ENCODE results near the gene VSIG2.

The VSIG2 gene

DNA sequence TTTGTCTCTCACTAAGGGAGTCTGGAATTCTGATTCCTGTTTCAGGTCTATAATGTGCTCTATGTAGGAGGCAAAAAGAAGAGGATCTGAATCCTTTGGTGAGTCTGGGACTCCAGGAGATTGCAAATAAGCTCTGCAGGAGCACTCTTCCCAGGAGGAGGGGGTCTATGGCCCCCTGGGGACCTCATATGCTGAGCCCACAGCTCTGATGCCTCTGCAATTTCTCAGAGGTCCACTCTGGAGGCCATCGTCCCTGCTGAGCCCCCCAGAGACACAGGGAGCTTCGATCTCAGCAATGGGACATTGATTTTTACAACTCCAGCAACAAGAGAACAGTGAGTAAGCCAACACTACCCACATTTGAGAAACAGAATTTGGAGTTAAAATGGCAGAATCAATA, 32.5 kb downstream of the VSIG2 start:
- Histone ChIP-seq H3K9me3 (ENCODE audit: insufficient read depth, low read length) (no peaks in the 10 kb centered on the region), H2AFZ (ENCODE audit: low read depth, low read length) (no peak overlapping the region), H3K9ac (ENCODE audit: low read length) (no peak overlapping the region), H3K79me2 (ENCODE audit: low read length) (no peaks in the 10 kb centered on the region), H3K36me3 (replicated peaks; ENCODE audit: low read depth, low read length) (no peaks in the 10 kb centered on the region), H3K4me2 (ENCODE audit: low read length) (no peak overlapping the region), H3K4me3 (ENCODE audit: low read length) (no peak overlapping the region), H3K27me3 (ENCODE audit: low read depth, low read length) (peaks cover 22% of the 10 kb centered on the region), H4K20me1 (ENCODE audit: insufficient read depth, low read length) (no peaks in the 10 kb centered on the region), H3K4me1 (ENCODE audit: low read length) (no peaks in the 10 kb centered on the region), H3K27ac (ENCODE audit: low read length) (no peak overlapping the region)
- TF ChIP-seq EZH2phosphoT487 (IDR thresholded peaks at IDR 0.05; ENCODE audit: low read depth), result no peak
- TF ChIP-seq, protein P1, sequence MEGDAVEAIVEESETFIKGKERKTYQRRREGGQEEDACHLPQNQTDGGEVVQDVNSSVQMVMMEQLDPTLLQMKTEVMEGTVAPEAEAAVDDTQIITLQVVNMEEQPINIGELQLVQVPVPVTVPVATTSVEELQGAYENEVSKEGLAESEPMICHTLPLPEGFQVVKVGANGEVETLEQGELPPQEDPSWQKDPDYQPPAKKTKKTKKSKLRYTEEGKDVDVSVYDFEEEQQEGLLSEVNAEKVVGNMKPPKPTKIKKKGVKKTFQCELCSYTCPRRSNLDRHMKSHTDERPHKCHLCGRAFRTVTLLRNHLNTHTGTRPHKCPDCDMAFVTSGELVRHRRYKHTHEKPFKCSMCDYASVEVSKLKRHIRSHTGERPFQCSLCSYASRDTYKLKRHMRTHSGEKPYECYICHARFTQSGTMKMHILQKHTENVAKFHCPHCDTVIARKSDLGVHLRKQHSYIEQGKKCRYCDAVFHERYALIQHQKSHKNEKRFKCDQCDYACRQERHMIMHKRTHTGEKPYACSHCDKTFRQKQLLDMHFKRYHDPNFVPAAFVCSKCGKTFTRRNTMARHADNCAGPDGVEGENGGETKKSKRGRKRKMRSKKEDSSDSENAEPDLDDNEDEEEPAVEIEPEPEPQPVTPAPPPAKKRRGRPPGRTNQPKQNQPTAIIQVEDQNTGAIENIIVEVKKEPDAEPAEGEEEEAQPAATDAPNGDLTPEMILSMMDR (IDR thresholded peaks at IDR 0.05; ENCODE audit: low read depth, low read length), result no peak

DNA sequence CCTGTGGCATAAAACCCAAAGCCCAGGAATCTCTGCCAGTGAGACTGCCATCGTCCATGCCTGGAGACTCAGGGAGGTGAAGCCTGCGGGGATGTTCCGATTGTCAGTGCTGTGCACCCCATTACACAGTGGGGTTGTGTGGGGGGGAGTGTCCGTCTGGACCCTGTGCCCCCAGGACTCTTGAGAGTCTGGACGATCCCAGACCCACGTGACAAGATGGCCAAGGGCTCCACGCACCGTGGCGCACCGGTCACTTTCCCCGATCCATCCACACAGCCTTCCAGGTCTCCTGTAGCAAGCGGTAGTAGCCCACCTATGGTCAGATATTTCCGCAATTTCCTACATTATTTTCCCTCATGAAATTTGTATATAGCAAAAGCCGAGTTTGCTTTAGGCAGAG, 33.3 kb downstream of the VSIG2 start:
- TF ChIP-seq, protein P1 (IDR thresholded peaks at IDR 0.05; ENCODE audit: low read depth, low read length), result no peak
- no peak for TF ChIP-seq EZH2phosphoT487 (IDR thresholded peaks at IDR 0.05; ENCODE audit: low read depth)
- no peak overlapping the region for H3K27ac ChIP-seq (ENCODE audit: low read length)
- H2AFZ ChIP-seq (ENCODE audit: low read depth, low read length), result no peak overlapping the region
- H3K27me3 ChIP-seq (ENCODE audit: low read depth, low read length), result peaks cover 15% of the 10 kb centered on the region
- no peaks in the 10 kb centered on the region for H3K36me3 ChIP-seq (replicated peaks; ENCODE audit: low read depth, low read length)
- no peaks in the 10 kb centered on the region for H4K20me1 ChIP-seq (ENCODE audit: insufficient read depth, low read length)
- H3K79me2 ChIP-seq (ENCODE audit: low read length), result no peaks in the 10 kb centered on the region
- no peak overlapping the region for H3K9ac ChIP-seq (ENCODE audit: low read length)
- no peaks in the 10 kb centered on the region for H3K4me1 ChIP-seq (ENCODE audit: low read length)
- no peaks in the 10 kb centered on the region for H3K9me3 ChIP-seq (ENCODE audit: insufficient read depth, low read length)
- no peak overlapping the region for H3K4me3 ChIP-seq (ENCODE audit: low read length)
- no peak overlapping the region for H3K4me2 ChIP-seq (ENCODE audit: low read length)

DNA sequence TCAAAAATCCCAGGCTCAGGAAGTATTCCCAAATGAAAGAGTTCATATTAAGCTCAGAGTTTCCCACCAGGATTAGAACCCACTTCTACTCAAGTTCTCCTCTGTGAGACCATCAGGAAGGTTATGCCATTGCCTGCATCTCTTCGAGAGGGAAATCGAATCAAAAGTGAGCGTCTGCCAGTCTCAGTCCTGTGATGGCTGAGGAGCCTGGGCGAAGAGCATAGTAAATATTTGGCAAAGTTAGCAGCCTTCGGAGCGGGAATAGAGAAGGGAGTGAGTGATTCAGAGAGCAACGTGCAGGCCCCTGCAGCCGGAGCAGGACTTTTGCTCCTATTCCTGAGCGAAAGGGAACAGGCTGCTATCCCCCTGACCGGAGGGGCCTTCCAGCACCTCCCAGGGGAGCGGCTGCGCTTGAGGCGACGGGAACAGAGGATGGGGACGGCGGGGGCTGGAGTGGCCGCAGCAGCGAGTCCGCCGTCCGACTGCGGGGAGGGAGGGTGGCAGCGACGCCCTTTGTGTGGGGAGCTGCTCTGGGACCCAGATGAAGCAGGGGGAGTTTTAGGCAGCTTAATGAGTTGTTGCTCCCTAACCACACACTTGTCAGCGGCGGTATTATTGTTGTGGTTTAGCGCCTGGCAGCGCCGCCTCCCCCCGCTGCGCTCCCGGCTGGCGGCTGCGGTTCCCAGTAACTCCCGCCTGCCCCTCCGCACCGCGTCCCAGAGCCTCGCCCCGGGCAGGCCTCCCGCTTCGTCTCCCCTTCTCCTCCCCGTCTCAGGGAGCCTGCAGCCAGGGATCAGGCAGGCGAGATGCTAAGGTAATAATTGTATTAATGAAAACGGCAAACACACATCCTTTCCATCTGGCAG, 34.0 kb downstream of the VSIG2 start:
- Histone ChIP-seq H3K27me3 (ENCODE audit: low read depth, low read length) (peaks cover 10% of the 10 kb centered on the region), H3K27ac (ENCODE audit: low read length) (no peak overlapping the region), H2AFZ (ENCODE audit: low read depth, low read length) (no peak overlapping the region), H4K20me1 (ENCODE audit: insufficient read depth, low read length) (no peaks in the 10 kb centered on the region), H3K9ac (ENCODE audit: low read length) (no peak overlapping the region), H3K79me2 (ENCODE audit: low read length) (no peaks in the 10 kb centered on the region), H3K4me1 (ENCODE audit: low read length) (no peaks in the 10 kb centered on the region), H3K36me3 (replicated peaks; ENCODE audit: low read depth, low read length) (no peaks in the 10 kb centered on the region), H3K4me3 (ENCODE audit: low read length) (no peak overlapping the region), H3K9me3 (ENCODE audit: insufficient read depth, low read length) (no peaks in the 10 kb centered on the region), H3K4me2 (ENCODE audit: low read length) (no peak overlapping the region)
- TF ChIP-seq, protein P1 (IDR thresholded peaks at IDR 0.05; ENCODE audit: low read depth, low read length), result no peak
- no peak for TF ChIP-seq EZH2phosphoT487 (IDR thresholded peaks at IDR 0.05; ENCODE audit: low read depth)

DNA sequence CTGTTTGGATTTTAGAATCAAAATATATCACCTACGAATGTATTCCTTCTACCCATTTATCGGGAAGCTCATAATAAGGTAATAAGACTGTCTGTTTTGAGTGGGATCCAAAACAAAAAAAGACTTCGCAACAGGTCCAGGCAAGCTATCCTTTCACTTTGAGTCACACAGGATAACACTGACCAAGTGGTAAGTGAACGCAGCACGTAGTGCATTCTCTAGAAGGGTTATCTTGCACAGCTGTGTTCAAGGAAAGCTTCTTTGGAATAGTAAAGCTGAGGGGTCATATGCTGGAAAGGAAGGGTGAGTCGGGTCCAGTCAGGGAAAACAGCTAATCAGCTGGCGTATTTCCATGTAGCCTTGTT, 34.7 kb downstream of the VSIG2 start:
- H3K27ac ChIP-seq (ENCODE audit: low read length), result no peak overlapping the region
- H3K4me1 ChIP-seq (ENCODE audit: low read length), result no peaks in the 10 kb centered on the region
- H3K4me3 ChIP-seq (ENCODE audit: low read length), result no peak overlapping the region
- no peaks in the 10 kb centered on the region for H3K9me3 ChIP-seq (ENCODE audit: insufficient read depth, low read length)
- H3K9ac ChIP-seq (ENCODE audit: low read length), result no peak overlapping the region
- H3K4me2 ChIP-seq (ENCODE audit: low read length), result no peak overlapping the region
- no peaks in the 10 kb centered on the region for H3K79me2 ChIP-seq (ENCODE audit: low read length)
- no peaks in the 10 kb centered on the region for H4K20me1 ChIP-seq (ENCODE audit: insufficient read depth, low read length)
- H3K27me3 ChIP-seq (ENCODE audit: low read depth, low read length), result peaks cover 10% of the 10 kb centered on the region
- TF ChIP-seq, protein P1 (IDR thresholded peaks at IDR 0.05; ENCODE audit: low read depth, low read length), result no peak
- no peak for TF ChIP-seq EZH2phosphoT487 (IDR thresholded peaks at IDR 0.05; ENCODE audit: low read depth)
- H2AFZ ChIP-seq (ENCODE audit: low read depth, low read length), result no peak overlapping the region
- H3K36me3 ChIP-seq (replicated peaks; ENCODE audit: low read depth, low read length), result no peaks in the 10 kb centered on the region
